ENCODE data around the gene ENAH. TPM values are rescaled to one million over a fixed set of nuclear protein-coding genes. Genes with fewer than 3 reads are reported as not detected.

Gene ENAH
- total and polyA plus RNA-seq, 9 of the 15 experiments (the other 6 are each of a cell fraction or from before 2014, with no cell fraction given), result 0.03 to 1.2 (median 0.15) TPM

DNA sequence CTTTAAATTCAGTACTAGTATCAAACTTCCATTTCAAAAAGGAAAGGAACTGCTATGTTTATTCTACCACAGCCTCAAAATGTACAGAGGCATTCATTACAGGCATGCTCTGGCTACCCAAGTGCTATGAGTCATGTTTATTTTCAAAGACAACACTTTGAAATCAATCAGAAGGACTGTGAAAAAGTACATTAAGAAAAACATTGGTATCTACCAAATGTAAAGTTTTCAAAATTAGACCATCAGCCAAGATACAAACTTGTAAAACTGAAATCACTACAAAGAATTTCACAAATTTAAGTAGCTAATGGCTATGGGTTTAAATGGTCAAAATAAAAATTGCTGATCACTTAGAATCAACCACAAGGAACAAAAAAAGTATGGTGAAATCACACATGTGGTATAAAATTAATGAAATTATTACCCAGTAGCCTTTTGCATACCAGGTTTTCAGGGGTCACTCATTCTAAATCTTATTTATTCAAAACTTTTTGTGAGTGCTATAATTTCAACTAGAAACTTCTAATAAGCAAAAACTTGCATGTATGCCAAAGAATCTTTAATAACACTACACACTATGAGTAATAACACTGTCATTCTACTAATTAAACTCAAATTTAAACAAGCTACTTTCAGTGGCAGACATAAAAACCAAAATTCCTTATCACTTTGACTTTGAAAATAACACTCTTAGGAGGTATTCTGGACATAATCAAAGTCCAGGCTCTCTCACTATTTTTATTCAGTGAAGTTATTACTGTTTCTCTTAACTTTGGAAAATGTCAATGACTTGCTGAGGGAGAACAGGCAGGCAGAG, 49.2 kb downstream of the ENAH start:
- no peaks in the 10 kb centered on the region for H3K9me1 ChIP-seq (ENCODE audit: control insufficient read depth, insufficient read depth, low read length)
- H3K9me3 ChIP-seq (replicated peaks; ENCODE audit: control insufficient read depth, insufficient read depth, low read depth, low read length), result no peaks in the 10 kb centered on the region
- no peak overlapping the region for H2AFZ ChIP-seq (ENCODE audit: low read depth, low read length)
- no peaks in the 10 kb centered on the region for H3K36me3 ChIP-seq (ENCODE audit: control insufficient read depth, insufficient read depth, low read length)
- H3K79me2 ChIP-seq (ENCODE audit: control insufficient read depth, insufficient read depth, low read length), result no peaks in the 10 kb centered on the region
- peaks cover 0 to 4% of the 10 kb centered on the region in 2 experiments; a peak in 1 of 5 replicates for H3K27me3 ChIP-seq (ENCODE audit: control insufficient read depth in 2 of 2, insufficient read depth in 2 of 2, low read length in 2 of 2)
- FAIRE-seq (no peak), ATAC-seq (no peak), DNase-seq (ENCODE audit: extremely low read depth in 1 of 4, low spot score in 3 of 4) (no peak)
- no peaks in the 10 kb centered on the region for H3K4me1 ChIP-seq (replicated peaks in 1 of 2; ENCODE audit: control insufficient read depth in 2 of 2, insufficient read depth in 2 of 2, low read length in 2 of 2)
- no peak overlapping the region for H3K27ac ChIP-seq (ENCODE audit: extremely low read depth, low read depth, low read length)
- CTCF ChIA-PET (ENCODE audit: low intra/inter-chr PET ratio), result no interaction called here
- TF ChIP-seq ZNF316 (IDR thresholded peaks at IDR 0.05) (peak; percentile 36; the same call in 1 of the 2 replicates), BRCA1 (IDR thresholded peaks at IDR 0.05) (peak; percentile 43; the same call in 1 of the 2 replicates), BRCA1 (CRISPR knock-in tag; IDR thresholded peaks at IDR 0.05) (no peak), PTRF (tag; IDR thresholded peaks at IDR 0.05) (no peak)
- H4K20me1 ChIP-seq (replicated peaks; ENCODE audit: control insufficient read depth, insufficient read depth, low read length), result no peaks in the 10 kb centered on the region
- intact Hi-C loops (cut with micrococcal nuclease) (no loop called here), in situ Hi-C loops (cut with MboI) (no loop called here)
- H3K9ac ChIP-seq (ENCODE audit: insufficient read depth in 1 of 2, low read depth in 2 of 2, low read length in 2 of 2), result no peak overlapping the region
- no peak overlapping the region for H3K4me3 ChIP-seq
- no TSS peak for BruUV-seq (replicated peaks)
- POLR2A ChIA-PET, result no interaction called here
- no peak overlapping the region for H3K4me2 ChIP-seq (ENCODE audit: insufficient read depth, low read length)

DNA sequence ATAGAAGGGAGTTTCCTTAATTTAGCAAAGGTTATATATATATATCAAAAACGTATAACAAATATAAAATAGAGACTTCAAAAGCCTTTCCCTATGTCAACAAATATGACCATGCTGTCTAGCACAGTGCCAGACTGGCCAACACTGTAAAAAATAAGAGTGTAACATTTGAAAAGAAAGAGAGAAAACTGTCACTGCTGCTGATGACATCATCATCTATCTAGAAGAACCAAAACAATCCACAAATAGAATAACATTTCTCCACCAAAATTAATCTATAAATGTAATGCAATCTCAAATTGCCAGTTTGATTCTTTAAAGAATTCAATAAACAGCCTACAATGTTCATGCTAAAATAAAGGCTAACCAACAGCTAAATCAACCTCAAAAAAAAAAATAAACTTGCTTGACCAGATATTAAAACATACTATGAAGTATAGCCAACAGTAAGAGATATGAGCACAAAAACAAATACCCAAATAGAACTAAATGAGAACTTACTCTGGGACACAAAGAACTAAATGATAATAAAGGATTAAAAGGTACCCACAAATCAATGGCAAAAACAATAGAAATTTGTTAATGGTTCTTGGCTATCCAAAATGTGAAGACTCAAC, 50.2 kb downstream of the ENAH start:
- Histone ChIP-seq H3K27ac (ENCODE audit: extremely low read depth, low read depth, low read length) (no peak overlapping the region), H3K27me3 (ENCODE audit: control insufficient read depth in 2 of 2, insufficient read depth in 2 of 2, low read length in 2 of 2) (peaks cover 0 to 4% of the 10 kb centered on the region in 2 experiments; a peak in 1 of 5 replicates), H3K9me3 (replicated peaks; ENCODE audit: control insufficient read depth, insufficient read depth, low read depth, low read length) (no peaks in the 10 kb centered on the region), H3K79me2 (ENCODE audit: control insufficient read depth, insufficient read depth, low read length) (no peaks in the 10 kb centered on the region), H3K9ac (ENCODE audit: insufficient read depth in 1 of 2, low read depth in 2 of 2, low read length in 2 of 2) (no peak overlapping the region), H4K20me1 (replicated peaks; ENCODE audit: control insufficient read depth, insufficient read depth, low read length) (no peaks in the 10 kb centered on the region), H3K4me3 (no peak overlapping the region), H3K36me3 (ENCODE audit: control insufficient read depth, insufficient read depth, low read length) (no peaks in the 10 kb centered on the region), H3K4me2 (ENCODE audit: insufficient read depth, low read length) (no peak overlapping the region), H2AFZ (ENCODE audit: low read depth, low read length) (no peak overlapping the region), H3K9me1 (ENCODE audit: control insufficient read depth, insufficient read depth, low read length) (no peaks in the 10 kb centered on the region), H3K4me1 (replicated peaks in 1 of 2; ENCODE audit: control insufficient read depth in 2 of 2, insufficient read depth in 2 of 2, low read length in 2 of 2) (no peaks in the 10 kb centered on the region)
- CTCF ChIA-PET (ENCODE audit: low intra/inter-chr PET ratio), result interaction anchor here (0.6 kb wide), 1 partner anchor 472 kb away, joined by 3 read pairs; no protein-coding TSS in a partner anchor
- in situ Hi-C loops (cut with MboI), result no loop called here
- intact Hi-C loops (cut with micrococcal nuclease), result no loop called here
- 0% methylated on average over 1 of the region's 1 CpG for WGBS (ENCODE audit: insufficient coverage, low coverage, missing lambda C conversion rate)
- DNase-seq (ENCODE audit: extremely low read depth in 1 of 4, low spot score in 3 of 4) (no peak), FAIRE-seq (no peak), ATAC-seq (no peak)
- no TSS peak for BruUV-seq (replicated peaks)
- TF ChIP-seq, protein P1, sequence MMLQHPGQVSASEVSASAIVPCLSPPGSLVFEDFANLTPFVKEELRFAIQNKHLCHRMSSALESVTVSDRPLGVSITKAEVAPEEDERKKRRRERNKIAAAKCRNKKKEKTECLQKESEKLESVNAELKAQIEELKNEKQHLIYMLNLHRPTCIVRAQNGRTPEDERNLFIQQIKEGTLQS (IDR thresholded peaks at IDR 0.05), result peak; percentile 81
- TF ChIP-seq, protein P1 (CRISPR knock-in tag; conservative IDR thresholded peaks at IDR 0.05), result no peak
- TF ChIP-seq TAF9B (IDR thresholded peaks at IDR 0.05; ENCODE audit: partially characterized antibody) (no peak), RFX5 (IDR thresholded peaks at IDR 0.05; ENCODE audit: low read depth, low read length) (no peak)
- TF ChIP-seq, protein P2, sequence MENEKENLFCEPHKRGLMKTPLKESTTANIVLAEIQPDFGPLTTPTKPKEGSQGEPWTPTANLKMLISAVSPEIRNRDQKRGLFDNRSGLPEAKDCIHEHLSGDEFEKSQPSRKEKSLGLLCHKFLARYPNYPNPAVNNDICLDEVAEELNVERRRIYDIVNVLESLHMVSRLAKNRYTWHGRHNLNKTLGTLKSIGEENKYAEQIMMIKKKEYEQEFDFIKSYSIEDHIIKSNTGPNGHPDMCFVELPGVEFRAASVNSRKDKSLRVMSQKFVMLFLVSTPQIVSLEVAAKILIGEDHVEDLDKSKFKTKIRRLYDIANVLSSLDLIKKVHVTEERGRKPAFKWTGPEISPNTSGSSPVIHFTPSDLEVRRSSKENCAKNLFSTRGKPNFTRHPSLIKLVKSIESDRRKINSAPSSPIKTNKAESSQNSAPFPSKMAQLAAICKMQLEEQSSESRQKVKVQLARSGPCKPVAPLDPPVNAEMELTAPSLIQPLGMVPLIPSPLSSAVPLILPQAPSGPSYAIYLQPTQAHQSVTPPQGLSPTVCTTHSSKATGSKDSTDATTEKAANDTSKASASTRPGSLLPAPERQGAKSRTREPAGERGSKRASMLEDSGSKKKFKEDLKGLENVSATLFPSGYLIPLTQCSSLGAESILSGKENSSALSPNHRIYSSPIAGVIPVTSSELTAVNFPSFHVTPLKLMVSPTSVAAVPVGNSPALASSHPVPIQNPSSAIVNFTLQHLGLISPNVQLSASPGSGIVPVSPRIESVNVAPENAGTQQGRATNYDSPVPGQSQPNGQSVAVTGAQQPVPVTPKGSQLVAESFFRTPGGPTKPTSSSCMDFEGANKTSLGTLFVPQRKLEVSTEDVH (IDR thresholded peaks at IDR 0.05; ENCODE audit: low read depth, partially characterized antibody), result no peak
- POLR2A ChIA-PET, result no interaction called here
